CD4-positive, alpha-beta T cell (primary cell): ENCODE data around the gene C19orf53. TPM values are rescaled to one million over a fixed set of nuclear protein-coding genes. Genes with fewer than 3 reads are reported as not detected.

ENCODE experiments used
- ATAC-seq: fragments of 200-7000 bp; cut with Tn5 transposase; one replicate; pipeline ENCODE4 v1.10.0; 2022; ENCODE audit warnings: mild to moderate bottlenecking; ENCODE audit not compliant: poor library complexity
- CTCF ChIA-PET: fragments of 350-600 bp; sonication (Branson Sonifier 250); formaldehyde crosslinking; loops from one replicate; lab custom pipeline; 2021; ENCODE audit warnings: antibody characterized with exemption, inconsistent platforms; lab: Charles Lee
- POLR2A ChIA-PET: fragments of 350-600 bp; sonication (Branson Sonifier 250); formaldehyde crosslinking; loops from one replicate; lab custom pipeline; 2021; ENCODE audit warnings: antibody characterized with exemption, inconsistent platforms; lab: Charles Lee
- DNase-seq, 14 experiments: peaks; one replicate each; pipeline ENCODE4 v3.0.0-alpha.2; 2013 to 2020; ENCODE audit warnings: mixed read lengths in 2 of 14
- H3K27ac ChIP-seq, 2 donors: one replicate each; pipeline versions ENCODE4 v1.5.1 to v1.7.0; 2013; ENCODE audit warnings: low read length in 2 of 2, low read depth in 1 of 2, mild to moderate bottlenecking in 1 of 2
- H3K27me3 ChIP-seq, 2 experiments: 1 replicate in 1 of 2; 2 replicates in 1 of 2; pipeline versions ENCODE4 v1.6.1 to v1.7.0; 2013; ENCODE audit warnings: low read length in 2 of 2, control low read depth in 1 of 2, mild to moderate bottlenecking in 1 of 2, moderate library complexity in 1 of 2; ENCODE audit not compliant: insufficient read depth in 2 of 2, control insufficient read depth in 1 of 2
- H3K36me3 ChIP-seq: one replicate; pipeline ENCODE4 v1.6.1; 2013; ENCODE audit warnings: low read length, control low read depth; ENCODE audit not compliant: insufficient read depth
- H3K4me1 ChIP-seq: one replicate; pipeline ENCODE4 v1.6.1; 2013; ENCODE audit warnings: low read length, control low read depth; ENCODE audit not compliant: insufficient read depth
- H3K4me3 ChIP-seq: one replicate; pipeline ENCODE4 v1.5.1; 2013; ENCODE audit warnings: mild to moderate bottlenecking, low read length, moderate library complexity
- H3K9me3 ChIP-seq, 2 experiments: 1 replicate in 1 of 2; 2 replicates in 1 of 2; pipeline versions ENCODE4 v1.6.1 to v1.7.0; 2013; ENCODE audit warnings: low read length in 2 of 2, mild to moderate bottlenecking in 2 of 2, control low read depth in 1 of 2, moderate library complexity in 1 of 2; ENCODE audit not compliant: control insufficient read depth in 1 of 2, insufficient read depth in 1 of 2
- H3K27ac Mint-ChIP-seq: one replicate; pipeline ENCODE4 v1.8.0; 2020; ENCODE audit warnings: mixed read lengths
- H3K27me3 Mint-ChIP-seq: one replicate; pipeline ENCODE4 v1.8.0; 2021; ENCODE audit warnings: mixed read lengths
- H3K36me3 Mint-ChIP-seq: one replicate; pipeline ENCODE4 v1.8.0; 2021; ENCODE audit warnings: low read depth, mixed read lengths
- H3K4me1 Mint-ChIP-seq: one replicate; pipeline ENCODE4 v1.8.0; 2021; ENCODE audit warnings: low read depth, mixed read lengths
- H3K4me3 Mint-ChIP-seq: one replicate; pipeline ENCODE4 v1.8.0; 2020; ENCODE audit warnings: mild to moderate bottlenecking, mixed read lengths
- H3K9me3 Mint-ChIP-seq: one replicate; pipeline ENCODE4 v1.8.0; 2020; ENCODE audit warnings: mixed read lengths
- CTCF ChIP-seq: fragments of 200-600 bp; IDR thresholded peaks from one replicate; pipeline ENCODE4 v1.8.0; 2022; ENCODE audit warnings: antibody characterized with exemption, mild to moderate bottlenecking
- intact Hi-C, 2 experiments: fragments of 100-400 bp; cut with DNase I in 1 of 2; cut with micrococcal nuclease in 1 of 2; formaldehyde crosslinking; loops; one replicate each; pipeline versions ENCODE4 v1.15.1 to v1.9.0; 2023 to 2025; cut with DNase I, micrococcal nuclease
- total RNA-seq, 174 experiments: library from RNA in 2 of 174; stranded (reverse) in 2 of 174; gene quantifications; one replicate each; pipeline ENCODE4 v1.2.3 and lab custom pipeline; 2021 to 2026

C19orf53 gene
- total RNA-seq, 2 experiments from 2014 or later, result 119 TPM

- intact Hi-C loops, result no loop called here
- ATAC-seq (no peak), DNase-seq (no peak)
- POLR2A ChIA-PET, result interaction anchor here (7.9 kb wide), 1 partner anchor 80 kb away, joined by 85 read pairs; no protein-coding TSS in a partner anchor
- Mint-ChIP-seq H3K4me3 (no peak overlapping the region), H3K9me3 (no peaks in the 10 kb centered on the region), H3K36me3 (peaks cover 26% of the 10 kb centered on the region), H3K27ac (no peak overlapping the region), H3K4me1 (peaks cover 16% of the 10 kb centered on the region), H3K27me3 (no peaks in the 10 kb centered on the region)
- CTCF ChIA-PET, result interaction anchor here (10.5 kb wide), 1 partner anchor 81 kb away, joined by 78 read pairs; no protein-coding TSS in a partner anchor
- TF ChIP-seq CTCF, result no peak
- H3K4me1 ChIP-seq, result peaks cover 31% of the 10 kb centered on the region
- H3K27ac ChIP-seq, result no peak overlapping the region
- peaks cover 27% of the 10 kb centered on the region for H3K36me3 ChIP-seq
- peaks cover 0 to 4% of the 10 kb centered on the region in 2 experiments for H3K9me3 ChIP-seq
- no peaks in the 10 kb centered on the region for H3K27me3 ChIP-seq
- H3K4me3 ChIP-seq, result no peak overlapping the region
These were observed 7.3 kb downstream of the C19orf53 start for GRCh38 chr19:13781547-13781946.

- ATAC-seq, result no peak
- DNase-seq, result no peak
- Histone ChIP-seq H3K9me3 (peaks cover 0 to 4% of the 10 kb centered on the region in 2 experiments), H3K27ac (no peak overlapping the region), H3K4me3 (no peak overlapping the region), H3K27me3 (no peaks in the 10 kb centered on the region), H3K36me3 (peaks cover 21% of the 10 kb centered on the region), H3K4me1 (peaks cover 30% of the 10 kb centered on the region)
- H3K9me3 Mint-ChIP-seq, result no peaks in the 10 kb centered on the region
- peak overlapping the region; percentile 7 for H3K27ac Mint-ChIP-seq
- no peak for TF ChIP-seq CTCF
- H3K36me3 Mint-ChIP-seq, result peaks cover 23% of the 10 kb centered on the region
- ChIA-PET CTCF (interaction anchor here (0.5 to 10.5 kb wide), 2 partner anchors 80 to 506 kb away, joined by 4 to 78 read pairs; no protein-coding TSS in a partner anchor), POLR2A (interaction anchor here (7.9 kb wide), 1 partner anchor 79 kb away, joined by 85 read pairs; no protein-coding TSS in a partner anchor)
- intact Hi-C loops, result no loop called here
- no peaks in the 10 kb centered on the region for H3K27me3 Mint-ChIP-seq
- H3K4me3 Mint-ChIP-seq, result no peak overlapping the region
- H3K4me1 Mint-ChIP-seq, result peaks cover 15% of the 10 kb centered on the region
These were observed 8.3 kb downstream of the C19orf53 start for GRCh38 chr19:13782537-13782936.

- peaks cover 42% of the 10 kb centered on the region for H3K4me1 ChIP-seq
- H3K9me3 ChIP-seq, result no peaks in the 10 kb centered on the region
- POLR2A ChIA-PET, result interaction anchor here (0.6 to 7.9 kb wide), 5 partner anchors 9 to 353 kb away, joined by 3 to 85 read pairs (median 4); partner anchors contain the start of genes C19orf53 and ZSWIM4
- Mint-ChIP-seq H3K36me3 (peaks cover 10% of the 10 kb centered on the region), H3K4me3 (no peak overlapping the region), H3K9me3 (no peaks in the 10 kb centered on the region), H3K27ac (no peak overlapping the region), H3K27me3 (no peaks in the 10 kb centered on the region), H3K4me1 (peaks cover 22% of the 10 kb centered on the region)
- peaks cover 8% of the 10 kb centered on the region for H3K36me3 ChIP-seq
- intact Hi-C loops, result no loop called here
- no peak for TF ChIP-seq CTCF
- DNase-seq (no peak), ATAC-seq (no peak)
- H3K27ac ChIP-seq, result no peak overlapping the region
- CTCF ChIA-PET, result interaction anchor here (0.7 to 10.5 kb wide), 6 partner anchors 11 to 97 kb away, joined by 3 to 78 read pairs (median 3); partner anchors contain the start of gene ZSWIM4
- no peaks in the 10 kb centered on the region for H3K27me3 ChIP-seq
- H3K4me3 ChIP-seq, result no peak overlapping the region
These were observed 9.6 kb downstream of the C19orf53 start for GRCh38 chr19:13783565-13784500.
